ENCODE measurements around the gene ABRACL. TPM values are rescaled to one million over a fixed set of nuclear protein-coding genes. Genes with fewer than 3 reads are reported as not detected.

ABRACL gene
- total RNA-seq, 1 donor from 2014 or later: 47.1 TPM

GRCh38 chr6:139062932-139063646 lies 34.5 kb downstream of the ABRACL start:
- Mint-ChIP-seq H3K4me3 (no peak overlapping the region), H3K4me1 (ENCODE audit: unreplicated experiment) (peaks cover 4% of the 10 kb centered on the region), H3K27me3 (peaks cover 3% of the 10 kb centered on the region), H3K9me3 (no peaks in the 10 kb centered on the region), H3K27ac (no peak overlapping the region), H3K36me3 (no peaks in the 10 kb centered on the region)
- TF ChIP-seq CTCF (conservative IDR thresholded peaks at IDR 0.05): no peak
- no peak for DNase-seq (ENCODE audit: extremely low spot score, unreplicated experiment)

- DNase-seq (ENCODE audit: extremely low spot score, unreplicated experiment): no peak
- Mint-ChIP-seq H3K27me3 (peaks cover 3% of the 10 kb centered on the region), H3K4me3 (no peak overlapping the region), H3K36me3 (no peaks in the 10 kb centered on the region), H3K27ac (no peak overlapping the region), H3K9me3 (no peaks in the 10 kb centered on the region), H3K4me1 (ENCODE audit: unreplicated experiment) (peaks cover 4% of the 10 kb centered on the region)
- TF ChIP-seq CTCF (conservative IDR thresholded peaks at IDR 0.05): no peak
Measured at GRCh38 chr6:139064981-139065665, 36.6 kb downstream of the ABRACL start.

- no peaks in the 10 kb centered on the region for H3K36me3 Mint-ChIP-seq
- no peak overlapping the region for H3K4me3 Mint-ChIP-seq
- H3K27ac Mint-ChIP-seq: no peak overlapping the region
- peaks cover 3% of the 10 kb centered on the region for H3K27me3 Mint-ChIP-seq
- no peak for TF ChIP-seq CTCF (conservative IDR thresholded peaks at IDR 0.05)
- peaks cover 4% of the 10 kb centered on the region for H3K4me1 Mint-ChIP-seq (ENCODE audit: unreplicated experiment)
- no peaks in the 10 kb centered on the region for H3K9me3 Mint-ChIP-seq
- no peak for DNase-seq (ENCODE audit: extremely low spot score, unreplicated experiment)
Measured at GRCh38 chr6:139066080-139066479, 37.5 kb downstream of the ABRACL start.

- no peaks in the 10 kb centered on the region for H3K9me3 Mint-ChIP-seq
- no peak for TF ChIP-seq CTCF (conservative IDR thresholded peaks at IDR 0.05)
- no peak overlapping the region for H3K27ac Mint-ChIP-seq
- DNase-seq (ENCODE audit: extremely low spot score, unreplicated experiment): no peak
- peaks cover 3% of the 10 kb centered on the region for H3K27me3 Mint-ChIP-seq
- H3K36me3 Mint-ChIP-seq: no peaks in the 10 kb centered on the region
- peaks cover 4% of the 10 kb centered on the region for H3K4me1 Mint-ChIP-seq (ENCODE audit: unreplicated experiment)
- no peak overlapping the region for H3K4me3 Mint-ChIP-seq
Measured at GRCh38 chr6:139068846-139069245, 40.3 kb downstream of the ABRACL start.

GRCh38 chr6:139073118-139073517 lies 44.6 kb downstream of the ABRACL start:
- Mint-ChIP-seq H3K4me1 (ENCODE audit: unreplicated experiment) (no peaks in the 10 kb centered on the region), H3K36me3 (no peaks in the 10 kb centered on the region), H3K27ac (no peak overlapping the region), H3K4me3 (no peak overlapping the region), H3K9me3 (no peaks in the 10 kb centered on the region), H3K27me3 (no peaks in the 10 kb centered on the region)
- no peak for DNase-seq (ENCODE audit: extremely low spot score, unreplicated experiment)
- no peak for TF ChIP-seq CTCF (conservative IDR thresholded peaks at IDR 0.05)
